ENCODE measurements around the gene UXS1. TPM values are rescaled to one million over a fixed set of nuclear protein-coding genes. Genes with fewer than 3 reads are reported as not detected.

The UXS1 gene
- total RNA-seq, 2 donors from 2014 or later = 28.3 to 49.1 TPM

GRCh38 chr2:106124905-106125549 lies 69.1 kb downstream of the UXS1 start:
- H3K27ac ChIP-seq = no peak overlapping the region
- H3K36me3 ChIP-seq = peaks cover 9% of the 10 kb centered on the region
- no peak for DNase-seq (ENCODE audit: low spot score)

GRCh38 chr2:106124106-106124756 lies 69.9 kb downstream of the UXS1 start:
- H3K27ac ChIP-seq = no peak overlapping the region
- peaks cover 11% of the 10 kb centered on the region for H3K36me3 ChIP-seq
- H3K4me1 ChIP-seq (ENCODE audit: control insufficient read depth in 1 of 2, low read depth in 2 of 2) = no peaks in the 10 kb centered on the region
- ATAC-seq (ENCODE audit: insufficient number of reproducible peaks, low FRiP score, low read depth) (no peak), DNase-seq (ENCODE audit: low spot score) (no peak)
- no peaks in the 10 kb centered on the region for H3K27me3 ChIP-seq (replicated peaks; ENCODE audit: insufficient read depth)
- H3K9me3 ChIP-seq = no peaks in the 10 kb centered on the region
- TF ChIP-seq CTCF (IDR thresholded peaks at IDR 0.05) = no peak
- H3K4me3 ChIP-seq = no peak overlapping the region

More at GRCh38 chr2:106124905-106125549, 69.1 kb downstream of the UXS1 start:
- TF ChIP-seq CTCF (IDR thresholded peaks at IDR 0.05) = no peak
- no peak for ATAC-seq (ENCODE audit: insufficient number of reproducible peaks, low FRiP score, low read depth)
- Histone ChIP-seq H3K9me3 (no peaks in the 10 kb centered on the region), H3K27me3 (replicated peaks; ENCODE audit: insufficient read depth) (no peaks in the 10 kb centered on the region), H3K4me3 (no peak overlapping the region), H3K4me1 (ENCODE audit: control insufficient read depth in 1 of 2, low read depth in 2 of 2) (no peaks in the 10 kb centered on the region)

GRCh38 chr2:106122157-106122556 lies 71.9 kb downstream of the UXS1 start:
- ATAC-seq (ENCODE audit: insufficient number of reproducible peaks, low FRiP score, low read depth) (no peak), DNase-seq (ENCODE audit: low spot score) (no peak)
- H3K4me1 ChIP-seq (ENCODE audit: control insufficient read depth in 1 of 2, low read depth in 2 of 2) = no peaks in the 10 kb centered on the region
- H3K4me3 ChIP-seq = no peak overlapping the region
- no peaks in the 10 kb centered on the region for H3K9me3 ChIP-seq
- no peak overlapping the region for H3K27ac ChIP-seq
- TF ChIP-seq CTCF (IDR thresholded peaks at IDR 0.05) = no peak
- H3K36me3 ChIP-seq = peaks cover 11% of the 10 kb centered on the region
- H3K27me3 ChIP-seq (replicated peaks; ENCODE audit: insufficient read depth) = no peaks in the 10 kb centered on the region

- ATAC-seq (ENCODE audit: insufficient number of reproducible peaks, low FRiP score, low read depth) (no peak), DNase-seq (ENCODE audit: low spot score) (no peak)
- peaks cover 11% of the 10 kb centered on the region for H3K36me3 ChIP-seq
- H3K9me3 ChIP-seq = no peaks in the 10 kb centered on the region
- H3K27ac ChIP-seq = no peak overlapping the region
- no peaks in the 10 kb centered on the region for H3K27me3 ChIP-seq (replicated peaks; ENCODE audit: insufficient read depth)
- no peak for TF ChIP-seq CTCF (IDR thresholded peaks at IDR 0.05)
- H3K4me3 ChIP-seq = no peak overlapping the region
- H3K4me1 ChIP-seq (ENCODE audit: control insufficient read depth in 1 of 2, low read depth in 2 of 2) = no peaks in the 10 kb centered on the region
Observed at GRCh38 chr2:106120432-106120831, 73.7 kb downstream of the UXS1 start.

GRCh38 chr2:106119074-106119473 lies 75.0 kb downstream of the UXS1 start:
- Histone ChIP-seq H3K9me3 (no peaks in the 10 kb centered on the region), H3K27me3 (replicated peaks; ENCODE audit: insufficient read depth) (no peaks in the 10 kb centered on the region), H3K36me3 (peaks cover 8% of the 10 kb centered on the region), H3K27ac (no peak overlapping the region), H3K4me3 (no peak overlapping the region), H3K4me1 (ENCODE audit: control insufficient read depth in 1 of 2, low read depth in 2 of 2) (no peaks in the 10 kb centered on the region)
- no peak for DNase-seq (ENCODE audit: low spot score)
- no peak for ATAC-seq (ENCODE audit: insufficient number of reproducible peaks, low FRiP score, low read depth)
- TF ChIP-seq CTCF (IDR thresholded peaks at IDR 0.05) = no peak

All from thoracic aorta (tissue), 2 donors.